ENCODE results near the gene SLC66A1.

SLC66A1 gene

DNA sequence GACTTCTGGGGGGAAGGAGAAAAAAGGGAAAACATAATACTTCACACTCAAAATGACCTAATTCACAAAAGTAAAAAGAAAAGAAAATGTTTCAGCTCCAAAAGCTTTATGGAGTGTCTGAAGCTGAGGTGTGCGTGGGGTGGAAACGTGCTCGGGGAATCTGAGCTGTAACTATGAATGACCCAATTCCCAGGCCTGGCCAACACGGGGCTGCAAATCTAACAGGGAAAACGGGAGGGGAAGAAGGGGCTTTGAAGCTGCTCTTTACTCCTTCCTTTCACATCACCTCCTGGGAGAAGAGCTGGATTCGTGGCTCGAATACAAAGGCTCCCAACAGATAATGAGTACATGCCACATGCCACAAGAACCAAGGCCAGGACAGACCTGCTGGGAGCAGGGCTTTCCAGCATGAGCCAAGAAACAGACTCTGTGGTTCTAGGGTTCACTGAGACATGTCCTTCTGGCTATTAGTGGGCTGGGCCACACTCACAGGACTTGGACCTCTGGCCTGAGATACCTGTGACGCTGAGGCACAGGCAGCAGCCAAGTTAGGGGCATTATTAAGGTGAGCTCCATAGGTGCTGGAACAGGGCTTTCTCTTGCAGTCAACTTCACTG, 51.5 kb downstream of the SLC66A1 start:
- no peak for DNase-seq (ENCODE audit: low spot score)

DNA sequence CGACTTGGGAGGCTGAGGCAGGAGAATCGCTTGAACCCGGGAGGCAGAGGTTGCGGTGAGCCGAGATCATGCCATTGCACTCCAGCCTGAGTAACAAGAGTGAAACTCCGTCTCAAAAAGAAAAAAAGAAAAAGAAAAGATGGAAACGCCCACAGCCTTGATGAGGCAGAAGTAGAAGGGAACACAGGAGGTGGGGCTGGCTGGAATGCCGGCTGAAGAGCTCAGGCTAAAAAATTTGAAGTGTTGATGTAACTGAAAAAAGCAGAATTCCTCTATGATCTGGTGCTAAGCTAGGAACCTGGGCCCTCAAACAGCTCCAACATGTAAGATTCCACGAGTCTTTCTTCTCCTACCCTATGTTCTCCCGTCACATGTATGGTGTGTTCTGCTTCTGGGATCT, 53.6 kb downstream of the SLC66A1 start:
- no peak for DNase-seq (ENCODE audit: low spot score)

- DNase-seq (ENCODE audit: low spot score): peak; percentile 73
Observed at GRCh38 chr1:19366599-19367536, 54.7 kb downstream of the SLC66A1 start.

DNA sequence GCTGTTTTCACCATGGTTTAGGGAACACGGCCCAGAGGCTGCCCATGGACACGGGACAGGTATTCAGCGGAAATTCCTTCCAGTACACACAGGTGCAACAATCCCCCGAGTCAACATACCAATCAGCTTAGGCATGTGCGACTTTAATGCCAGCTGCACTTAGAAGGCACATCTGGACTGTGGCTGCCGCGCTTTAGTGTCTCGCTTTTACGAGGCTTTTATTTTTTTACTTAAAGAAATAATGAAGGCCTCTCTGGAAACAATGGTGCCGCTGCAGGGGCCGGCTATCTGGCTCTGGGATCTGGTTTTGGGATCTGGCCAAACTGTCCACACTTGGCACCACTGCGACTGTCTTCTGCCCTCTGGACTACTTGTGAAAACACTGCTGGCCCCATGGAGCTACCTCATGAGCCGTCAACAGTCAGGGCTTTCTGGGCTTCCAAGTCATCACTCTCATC, 55.5 kb downstream of the SLC66A1 start:
- DNase-seq (ENCODE audit: low spot score): peak; percentile 58

- DNase-seq (ENCODE audit: low spot score): no peak
Observed at GRCh38 chr1:19368050-19368449, 55.9 kb downstream of the SLC66A1 start.

GRCh38 chr1:19368964-19369363, 56.8 kb downstream of the SLC66A1 start:
- no peak for DNase-seq (ENCODE audit: low spot score)

DNA sequence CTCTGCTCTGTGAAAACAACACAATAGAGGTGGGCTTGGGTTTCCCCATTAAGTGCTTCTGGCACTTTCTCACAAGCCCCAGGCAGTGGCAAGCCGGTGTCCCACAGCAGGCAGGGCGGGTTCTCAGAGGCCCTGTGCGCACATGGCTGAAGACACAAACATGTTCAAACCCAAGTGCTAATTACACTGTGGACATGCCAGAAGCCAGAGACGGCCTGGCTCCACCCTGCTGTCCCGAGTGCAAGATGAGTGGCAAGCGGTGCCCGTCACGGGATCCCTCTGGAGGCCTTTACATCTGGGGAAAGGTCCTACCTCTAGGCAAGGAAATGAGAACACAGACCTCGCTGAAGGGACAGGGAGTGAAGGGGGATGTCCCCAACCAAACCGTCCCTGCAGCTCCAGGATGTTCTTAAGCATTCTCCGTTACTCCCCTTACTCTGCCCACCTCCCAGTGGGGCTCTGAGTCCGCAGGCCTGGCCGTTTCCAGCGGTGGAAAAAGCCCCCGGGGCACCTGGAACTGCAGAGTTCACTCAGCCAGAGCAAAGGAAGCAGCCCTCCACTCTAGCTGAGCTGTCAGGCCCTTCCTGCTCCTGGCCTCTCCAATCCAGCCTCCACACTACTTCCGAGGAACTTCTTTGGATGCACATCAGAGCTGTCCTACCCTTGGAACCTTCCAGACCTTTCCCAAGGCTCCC, 57.4 kb downstream of the SLC66A1 start:
- DNase-seq (ENCODE audit: low spot score): no peak

GRCh38 chr1:19370453-19371170, 58.5 kb downstream of the SLC66A1 start:
- no peak for DNase-seq (ENCODE audit: low spot score)

DNA sequence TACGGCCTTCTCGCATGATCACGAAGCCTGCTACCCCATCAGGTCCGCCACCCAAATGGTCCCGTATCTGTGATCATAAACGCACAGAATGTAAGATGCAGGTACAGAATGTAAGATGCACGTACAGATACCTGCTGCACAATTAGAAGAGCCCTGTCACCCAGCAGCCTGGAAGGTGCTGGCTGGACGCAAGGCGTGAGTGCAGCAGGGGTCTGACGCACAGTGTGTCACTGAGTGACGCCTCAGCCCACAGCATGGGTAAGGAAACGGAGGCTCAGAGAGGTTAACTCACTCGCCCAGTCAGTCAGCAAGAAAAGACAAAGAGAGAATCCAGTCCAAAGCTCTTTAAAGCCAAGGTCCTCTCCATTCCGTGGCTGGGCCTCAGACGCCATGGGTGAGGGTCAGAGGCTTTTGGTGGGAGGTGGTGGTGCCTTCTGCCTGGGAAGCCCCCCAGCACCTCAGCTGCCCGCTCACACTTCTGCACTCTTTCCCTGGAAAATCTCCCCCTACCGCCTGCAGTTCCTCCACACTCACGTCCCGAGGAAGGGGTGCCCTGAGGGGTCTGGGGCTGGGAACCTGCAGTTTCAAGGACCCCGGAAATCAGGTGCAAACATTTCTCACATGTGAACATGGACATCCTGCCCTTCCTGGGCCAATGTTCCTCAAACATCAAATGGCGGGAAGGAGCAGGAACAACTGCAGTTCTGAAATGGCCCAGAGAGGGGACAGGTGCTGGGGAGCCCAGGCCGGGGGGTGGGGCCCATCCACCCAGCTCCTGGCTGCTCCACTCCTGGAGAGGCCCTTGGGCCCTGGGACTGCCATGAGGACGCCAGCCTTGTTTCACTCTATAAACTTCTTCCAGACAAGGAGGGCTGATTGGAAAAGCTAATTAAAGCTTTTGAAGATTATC, 59.4 kb downstream of the SLC66A1 start:
- no peak for DNase-seq (ENCODE audit: low spot score)

DNA sequence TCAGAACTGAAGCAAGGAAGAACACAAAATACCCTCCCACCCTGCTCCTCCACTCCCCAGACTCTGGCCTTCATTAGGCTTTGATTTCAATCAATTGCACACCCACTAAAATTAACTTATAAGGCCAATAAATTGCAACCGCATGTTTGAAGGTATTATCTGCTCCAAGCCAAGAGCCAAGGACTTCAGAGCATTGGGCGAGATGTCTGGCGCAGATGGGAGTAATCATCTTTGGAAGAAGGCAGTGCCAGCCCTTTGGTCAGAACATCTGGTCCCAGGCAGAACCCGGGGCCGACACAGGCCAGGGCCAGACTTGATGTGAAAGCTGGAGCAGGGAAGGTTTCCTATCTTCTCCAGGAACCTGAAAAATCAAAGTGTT, 60.0 kb downstream of the SLC66A1 start:
- DNase-seq (ENCODE audit: low spot score): no peak

GRCh38 chr1:19372602-19373001, 60.5 kb downstream of the SLC66A1 start:
- DNase-seq (ENCODE audit: low spot score): no peak

DNA sequence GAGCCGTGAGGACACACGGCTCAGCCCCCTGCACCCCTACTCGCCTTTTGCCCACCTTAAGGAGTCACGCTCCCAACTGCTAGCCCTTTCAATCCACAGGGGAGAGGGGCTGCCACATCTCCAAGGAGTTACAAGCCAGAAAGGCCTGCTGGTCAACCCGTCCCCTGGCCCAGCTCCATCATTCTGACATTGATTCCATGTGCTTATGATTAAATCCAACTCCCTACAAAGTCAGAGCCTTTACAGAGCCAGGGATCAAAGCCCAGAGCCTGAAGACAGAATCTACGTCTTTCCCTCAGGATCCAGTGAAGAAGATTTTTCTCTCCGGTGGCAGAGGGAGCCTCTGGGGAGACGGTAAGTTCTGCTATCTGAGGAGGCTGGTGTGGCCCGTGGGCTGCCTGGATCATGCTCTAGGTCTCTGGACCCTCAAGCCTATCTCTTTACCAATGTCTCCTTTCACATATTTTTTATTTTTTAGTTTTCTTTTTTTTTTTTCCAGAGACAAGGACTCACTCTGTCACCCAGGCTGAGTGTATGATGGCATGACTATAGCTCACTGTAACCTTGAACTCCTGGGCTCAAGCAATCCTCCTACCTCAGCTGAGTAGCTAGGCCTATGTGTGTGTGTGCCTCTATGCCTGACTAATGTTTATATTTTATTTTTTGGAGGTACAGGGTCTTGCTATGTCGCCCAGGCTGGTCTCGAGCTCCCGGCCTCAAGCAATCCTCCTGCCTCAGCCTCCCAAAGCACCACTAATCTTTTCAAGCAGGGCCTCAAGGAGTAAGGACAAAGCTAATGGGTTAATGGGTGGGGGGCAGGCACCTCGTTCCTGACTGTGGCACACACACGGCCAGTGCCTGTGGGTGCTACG, 61.3 kb downstream of the SLC66A1 start:
- DNase-seq (ENCODE audit: low spot score): no peak

GRCh38 chr1:19374083-19374801, 62.1 kb downstream of the SLC66A1 start:
- DNase-seq (ENCODE audit: low spot score): no peak

DNA sequence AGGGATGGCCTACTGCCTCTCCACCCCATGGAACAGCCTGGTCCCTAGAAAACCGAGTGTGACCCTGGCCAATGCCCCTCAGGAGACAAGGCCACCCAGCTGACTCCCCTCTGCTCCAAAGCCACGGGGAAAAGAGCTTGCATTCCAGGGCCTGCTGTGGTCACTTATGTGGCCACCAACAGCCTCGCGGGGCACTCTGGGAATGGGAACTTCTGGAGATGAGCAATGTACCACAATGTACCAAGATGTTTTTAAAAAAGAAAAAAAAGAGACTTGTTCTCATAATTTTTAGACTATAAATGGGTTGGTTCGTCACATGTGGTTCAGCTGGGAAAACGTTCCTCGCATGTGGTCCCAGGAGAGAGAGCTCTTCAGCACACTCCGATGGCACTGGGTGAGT, 62.8 kb downstream of the SLC66A1 start:
- no peak for DNase-seq (ENCODE audit: low spot score)

DNA sequence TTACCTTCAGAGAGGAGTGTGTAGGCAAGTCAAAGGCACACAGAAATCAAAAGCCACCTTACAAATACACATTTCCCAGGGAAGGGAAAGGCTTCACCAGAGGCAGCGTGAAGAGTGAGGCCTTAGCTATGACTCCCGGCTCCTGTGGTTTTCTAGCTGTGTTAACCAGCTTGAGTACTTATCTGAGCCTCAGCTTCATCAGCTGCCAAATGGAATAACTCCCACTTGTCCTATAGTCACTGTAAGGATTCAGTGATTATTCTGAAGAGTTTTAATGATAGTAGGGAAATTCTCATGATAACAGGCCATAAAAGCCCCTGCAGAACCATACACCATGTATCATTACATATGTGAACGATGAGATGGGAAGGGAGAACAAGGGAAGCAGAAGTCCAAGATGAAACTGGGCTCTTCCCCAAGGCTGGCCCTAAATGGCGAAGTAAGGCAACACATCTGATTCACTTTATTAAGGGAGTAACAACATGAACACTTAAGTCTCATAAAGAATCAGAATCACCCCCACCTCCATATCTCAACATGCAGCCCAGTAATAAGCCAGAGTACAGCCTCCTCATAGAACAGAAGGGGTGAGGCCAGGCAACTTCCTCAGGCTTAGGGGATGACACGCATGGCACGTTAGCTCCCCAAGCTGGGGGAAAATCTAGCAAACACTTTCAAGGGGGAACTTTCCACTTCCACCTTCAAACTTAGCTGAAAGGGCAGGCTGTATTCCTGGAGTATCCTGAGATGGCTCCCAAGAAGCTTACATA, 63.7 kb downstream of the SLC66A1 start:
- DNase-seq (ENCODE audit: low spot score): no peak

GRCh38 chr1:19376428-19377372, 64.6 kb downstream of the SLC66A1 start:
- DNase-seq (ENCODE audit: low spot score): no peak

All from globus pallidus (tissue), 1 donor.